KOPT-K1 (cell line): Measurements from ENCODE around the gene GTPBP3.
A peak's percentile ranks its signal among the peaks of the same experiment; 100 is the strongest.

ENCODE experiments used
- H3K27ac ChIP-seq: fragments of 200-600 bp; sonication (generic); 2 replicates; pipeline ENCODE4 v1.5.1; 2016; ENCODE audit warnings: antibody characterized with exemption, mild to moderate bottlenecking, low read depth, low read length; ENCODE audit not compliant: poor library complexity, severe bottlenecking
- H3K36me3 ChIP-seq: fragments of 200-600 bp; sonication (generic); 2 replicates; pipeline ENCODE4 v1.5.1; 2017; ENCODE audit warnings: antibody characterized with exemption, mild to moderate bottlenecking, low read length, moderate library complexity; ENCODE audit not compliant: insufficient read depth
- H3K9me3 ChIP-seq: fragments of 200-600 bp; sonication (generic); 2 replicates; pipeline ENCODE4 v1.5.1; 2017; ENCODE audit warnings: antibody characterized with exemption, low read length, mild to moderate bottlenecking; ENCODE audit not compliant: insufficient read depth, poor library complexity, severe bottlenecking

GTPBP3 gene

GRCh38 chr19:17391371-17392151, 54.2 kb downstream of the GTPBP3 start:
- H3K27ac ChIP-seq, result peak overlapping the region; percentile 8
- no peaks in the 10 kb centered on the region for H3K36me3 ChIP-seq
- peaks cover 12% of the 10 kb centered on the region for H3K9me3 ChIP-seq
